Small intestine (tissue), 7 donors: ENCODE results near the gene CDCP1. TPM values are rescaled to one million over a fixed set of nuclear protein-coding genes. Genes with fewer than 3 reads are reported as not detected.
A peak's percentile ranks its signal among the peaks of the same experiment; 100 is the strongest.
"Not testable (repeated sequence)": the region's sequence is repeated elsewhere in the genome, so short reads cannot be mapped to it uniquely, and the experiment has no call there.

Source experiments
- DNase-seq, 2 donors: peaks; one replicate each; pipeline versions ENCODE4 v3.0.0 to v3.0.0-alpha.2; 2013
- FAIRE-seq: peaks from 2 replicates; lab custom pipeline; 2012; peaks lifted over from hg19 to GRCh38; lab: Jason Lieb, UNC
- H3K27ac ChIP-seq, 3 donors: one replicate each; pipeline ENCODE4 v1.5.1; 2013; ENCODE audit warnings: low read length in 2 of 3, mild to moderate bottlenecking in 2 of 3, control low read depth in 1 of 3, inconsistent platforms in 1 of 3, low read depth in 1 of 3, moderate library complexity in 1 of 3
- H3K27me3 ChIP-seq, 3 donors: one replicate each; pipeline ENCODE4 v1.6.1; 2013; ENCODE audit warnings: low read length in 3 of 3, inconsistent platforms in 1 of 3; ENCODE audit not compliant: control insufficient read depth in 3 of 3, insufficient read depth in 3 of 3
- H3K36me3 ChIP-seq, 3 donors: one replicate each; pipeline ENCODE4 v1.6.1; 2013; ENCODE audit warnings: low read length in 3 of 3, inconsistent platforms in 1 of 3, low read depth in 1 of 3, mild to moderate bottlenecking in 1 of 3, moderate library complexity in 1 of 3; ENCODE audit not compliant: control insufficient read depth in 3 of 3, insufficient read depth in 2 of 3
- H3K4me1 ChIP-seq, 3 donors: one replicate each; pipeline ENCODE4 v1.6.1; 2013; ENCODE audit warnings: low read length in 2 of 3, inconsistent platforms in 1 of 3, low read depth in 1 of 3, mild to moderate bottlenecking in 1 of 3, moderate library complexity in 1 of 3; ENCODE audit not compliant: control insufficient read depth in 3 of 3, insufficient read depth in 2 of 3
- H3K4me3 ChIP-seq, 3 donors: one replicate each; pipeline ENCODE4 v1.5.1; 2013; ENCODE audit warnings: low read length in 3 of 3, control low read depth in 1 of 3, inconsistent platforms in 1 of 3, low read depth in 1 of 3, mild to moderate bottlenecking in 1 of 3, moderate library complexity in 1 of 3
- H3K9me3 ChIP-seq, 2 donors: one replicate each; pipeline ENCODE4 v1.6.1; 2013; ENCODE audit warnings: low read depth in 1 of 2, low read length in 1 of 2; ENCODE audit not compliant: control insufficient read depth in 2 of 2, insufficient read depth in 1 of 2
- WGBS, 3 donors: extraction: QIAGEN DNeasy Blood & Tissue Kit; methylation state at CpG; one replicate each; pipeline ENCODE4 v1.1.7; 2013; 5-methylcytosine and 5-hydroxymethylcytosine counted together
- polyA plus RNA-seq, 4 donors: library from polyadenylated mRNA; stranded (reverse) in 3 of 4; unstranded in 1 of 4; fragments of 200-250 nt in 3 of 4; fragments of 120-200 nt in 1 of 4; gene quantifications; one replicate each; pipeline versions ENCODE4 v1.2.1 to v1.2.3, GENCODE V29; 2013
- donor health status: healthy with polysubstance abuse.
- donor health status: control.
- donor health status: control.
- donor health status: Bipolar disorder and iron deficiency.
- donor health status: healthy.

Gene CDCP1
- polyA plus RNA-seq, 4 donors = 8.4 to 30.6 (median 12.6) TPM

GRCh38 chr3:45080824-45081223 is 65.4 kb downstream of the CDCP1 start:
- FAIRE-seq (no peak), DNase-seq (no peak)
- no peak overlapping the region for H3K27ac ChIP-seq
- H3K27me3 ChIP-seq = no peaks in the 10 kb centered on the region
- H3K9me3 ChIP-seq = peaks cover 0 to 3% of the 10 kb centered on the region in 2 donors
- no peak overlapping the region for H3K4me3 ChIP-seq
- peaks cover 0 to 29% (median 6%) of the 10 kb centered on the region in 3 donors for H3K36me3 ChIP-seq
- 90 to 100% (median 93%) methylated on average over 1 of the region's 1 CpG for WGBS, 3 donors
- peaks cover 0 to 24% (median 0%) of the 10 kb centered on the region in 3 donors for H3K4me1 ChIP-seq

- FAIRE-seq = no peak
- H3K36me3 ChIP-seq = peaks cover 0 to 21% (median 6%) of the 10 kb centered on the region in 3 donors
- H3K9me3 ChIP-seq = peaks cover 0 to 3% of the 10 kb centered on the region in 2 donors
- peak overlapping the region; percentile 33 to 74 (median 42) for H3K27ac ChIP-seq
- WGBS, 3 donors = 0 to 51% (median 6%) methylated on average over 1 of the region's 1 CpG
- no peaks in the 10 kb centered on the region for H3K27me3 ChIP-seq
- peaks cover 0 to 24% (median 0%) of the 10 kb centered on the region in 3 donors for H3K4me1 ChIP-seq
- no peak overlapping the region for H3K4me3 ChIP-seq
- DNase-seq = peak; percentile 49 to 67
These were observed 66.5 kb downstream of the CDCP1 start for GRCh38 chr3:45079715-45080114.

- no peak for FAIRE-seq
- Histone ChIP-seq H3K4me1 (peaks cover 0 to 24% (median 0%) of the 10 kb centered on the region in 3 donors), H3K36me3 (peaks cover 0 to 17% (median 1%) of the 10 kb centered on the region in 3 donors), H3K27ac (peak overlapping the region; percentile 33 to 74 (median 42)), H3K9me3 (peaks cover 0 to 3% of the 10 kb centered on the region in 2 donors), H3K27me3 (no peaks in the 10 kb centered on the region), H3K4me3 (no peak overlapping the region)
- WGBS, 3 donors = 32 to 64% (median 39%) methylated on average over 8 of the region's 8 CpGs
- DNase-seq = peak; percentile 46 to 68
These were observed 67.2 kb downstream of the CDCP1 start for GRCh38 chr3:45078910-45079522.

- WGBS, 3 donors = 28 to 80% (median 50%) methylated on average over 1 of the region's 1 CpG
- not testable (repeated sequence) for FAIRE-seq, H3K9me3 ChIP-seq, H3K27me3 ChIP-seq, DNase-seq, H3K27ac ChIP-seq, H3K4me3 ChIP-seq
- H3K4me1 ChIP-seq = peaks cover 0 to 24% (median 0%) of the 10 kb centered on the region in 3 donors
- H3K36me3 ChIP-seq = peaks cover 0 to 15% (median 0%) of the 10 kb centered on the region in 3 donors
These were observed 67.9 kb downstream of the CDCP1 start for GRCh38 chr3:45078256-45078655.

GRCh38 chr3:45075821-45076625 is 70.2 kb downstream of the CDCP1 start:
- Histone ChIP-seq H3K36me3 (no peaks in the 10 kb centered on the region), H3K9me3 (peaks cover 0 to 4% of the 10 kb centered on the region in 2 donors), H3K27me3 (no peaks in the 10 kb centered on the region), H3K4me1 (peaks cover 0 to 18% (median 0%) of the 10 kb centered on the region in 3 donors), H3K4me3 (no peak overlapping the region), H3K27ac (no peak overlapping the region)
- no peak for FAIRE-seq
- WGBS, 3 donors = 80 to 89% (median 85%) methylated on average over 11 of the region's 11 CpGs
- DNase-seq = no peak

- FAIRE-seq (no peak), DNase-seq (no peak)
- Histone ChIP-seq H3K4me1 (peaks cover 0 to 4% (median 3%) of the 10 kb centered on the region in 3 donors), H3K27ac (no peak overlapping the region), H3K27me3 (no peaks in the 10 kb centered on the region), H3K4me3 (no peak overlapping the region), H3K36me3 (no peaks in the 10 kb centered on the region), H3K9me3 (peaks cover 0 to 4% of the 10 kb centered on the region in 2 donors)
These were observed 75.1 kb downstream of the CDCP1 start for GRCh38 chr3:45071075-45071474.

GRCh38 chr3:45067941-45068340 is 78.2 kb downstream of the CDCP1 start:
- Histone ChIP-seq H3K4me3 (no peak overlapping the region), H3K4me1 (peaks cover 0 to 4% (median 3%) of the 10 kb centered on the region in 3 donors), H3K9me3 (peaks cover 0 to 4% of the 10 kb centered on the region in 2 donors), H3K27me3 (no peaks in the 10 kb centered on the region), H3K27ac (no peak overlapping the region), H3K36me3 (no peaks in the 10 kb centered on the region)
- DNase-seq (no peak), FAIRE-seq (no peak)
- WGBS, 3 donors = 83 to 87% (median 84%) methylated on average over 3 of the region's 3 CpGs

GRCh38 chr3:45067486-45067885 is 78.7 kb downstream of the CDCP1 start:
- 23 to 50% (median 50%) methylated on average over 3 of the region's 4 CpGs for WGBS, 3 donors
- no peaks in the 10 kb centered on the region for H3K27me3 ChIP-seq
- DNase-seq (peak in 1 of 2 donors; percentile 24), FAIRE-seq (no peak)
- no peak overlapping the region for H3K4me3 ChIP-seq
- no peak overlapping the region for H3K27ac ChIP-seq
- peaks cover 0 to 4% (median 3%) of the 10 kb centered on the region in 3 donors for H3K4me1 ChIP-seq
- peaks cover 0 to 4% of the 10 kb centered on the region in 2 donors for H3K9me3 ChIP-seq
- no peaks in the 10 kb centered on the region for H3K36me3 ChIP-seq
